ENCODE measurements around the gene PSMG4. TPM values are rescaled to one million over a fixed set of nuclear protein-coding genes. Genes with fewer than 3 reads are reported as not detected.

The PSMG4 gene
- total and polyA plus RNA-seq, 9 of the 15 experiments (the other 6 are each of a cell fraction or from before 2014, with no cell fraction given), result 12.9 to 185 (median 52.0) TPM

GRCh38 chr6:3291987-3292386 is 33.2 kb downstream of the PSMG4 start (continued):
- TF ChIP-seq CHD7 (IDR thresholded peaks at IDR 0.05; ENCODE audit: low read depth, low read length) (no peak), HNRNPH1 (optimal IDR thresholded peaks at IDR 0.05; ENCODE audit: low read depth, low read length) (no peak), RBBP5 (IDR thresholded peaks at IDR 0.05; ENCODE audit: borderline replicate concordance, insufficient read depth, low read length, poor library complexity, severe bottlenecking) (no peak), THRB (CRISPR knock-in tag; conservative IDR thresholded peaks at IDR 0.05) (no peak), CUX1 (CRISPR knock-in tag; IDR thresholded peaks at IDR 0.05) (no peak), ZBTB5 (IDR thresholded peaks at IDR 0.05) (no peak)
